Measurements from ENCODE around the gene TRANK1.
"Not testable (repeated sequence)": the region's sequence is repeated elsewhere in the genome, so short reads cannot be mapped to it uniquely, and the experiment has no call there.

Gene TRANK1

GRCh38 chr3:36956155-36956554, 11.3 kb upstream of the TRANK1 start:
- DNase-seq, result no peak

DNA sequence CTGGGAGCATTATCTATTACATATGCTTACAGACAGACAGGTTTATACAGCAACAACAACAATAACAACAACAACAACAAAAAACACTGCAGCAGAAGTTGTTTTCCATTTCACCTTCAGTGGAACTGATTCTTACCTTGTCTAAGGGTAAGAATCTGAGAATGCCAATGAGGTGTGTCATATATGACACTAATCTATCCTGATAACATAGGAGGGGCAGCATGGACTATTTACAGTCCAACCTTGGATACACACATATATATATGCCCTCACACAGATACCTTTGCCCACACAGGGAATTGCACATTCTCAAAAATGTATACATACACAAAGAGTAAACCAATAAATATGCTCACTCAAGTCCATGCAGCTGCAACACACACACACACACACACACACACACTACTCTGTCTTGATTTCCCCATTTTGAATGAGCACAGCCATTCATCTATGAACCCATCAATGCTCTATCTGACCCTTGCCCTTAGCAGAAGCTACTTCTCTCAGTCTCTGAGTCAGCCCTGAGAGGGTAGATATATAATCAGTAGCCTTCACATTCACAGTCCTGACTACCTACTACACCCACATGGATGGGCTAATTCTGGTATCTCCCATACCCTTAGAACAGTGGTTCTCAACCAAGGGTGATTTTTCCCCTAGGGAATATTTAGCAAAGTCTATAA, 9.7 kb upstream of the TRANK1 start:
- no peak for DNase-seq

- not testable (repeated sequence) for DNase-seq
Observed at GRCh38 chr3:36947814-36948213, 3.0 kb upstream of the TRANK1 start.

GRCh38 chr3:36945333-36945980, 603 bp upstream of the TRANK1 start:
- DNase-seq, result no peak

- DNase-seq, result no peak
Observed at GRCh38 chr3:36944012-36944640, 728 bp downstream of the TRANK1 start.

DNA sequence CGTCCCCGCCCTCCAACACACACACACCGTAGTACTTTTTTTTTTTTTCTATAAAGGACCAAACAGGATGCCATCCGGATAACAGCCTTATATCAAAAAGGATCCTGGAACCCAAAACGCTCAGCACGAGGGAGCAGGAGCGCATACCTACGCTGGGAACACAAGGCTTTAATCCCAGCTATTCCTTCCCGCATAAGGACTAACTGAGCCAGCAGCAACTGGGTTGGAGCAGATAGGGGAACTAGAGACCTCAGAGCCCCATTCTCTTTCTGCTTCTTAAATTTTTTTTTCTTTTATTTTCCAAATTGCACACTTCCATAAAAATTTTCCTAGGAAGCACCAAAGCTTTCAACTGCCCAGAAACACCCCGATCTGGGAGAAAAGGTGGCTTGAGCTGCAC, 1.3 kb downstream of the TRANK1 start:
- DNase-seq, result no peak

DNA sequence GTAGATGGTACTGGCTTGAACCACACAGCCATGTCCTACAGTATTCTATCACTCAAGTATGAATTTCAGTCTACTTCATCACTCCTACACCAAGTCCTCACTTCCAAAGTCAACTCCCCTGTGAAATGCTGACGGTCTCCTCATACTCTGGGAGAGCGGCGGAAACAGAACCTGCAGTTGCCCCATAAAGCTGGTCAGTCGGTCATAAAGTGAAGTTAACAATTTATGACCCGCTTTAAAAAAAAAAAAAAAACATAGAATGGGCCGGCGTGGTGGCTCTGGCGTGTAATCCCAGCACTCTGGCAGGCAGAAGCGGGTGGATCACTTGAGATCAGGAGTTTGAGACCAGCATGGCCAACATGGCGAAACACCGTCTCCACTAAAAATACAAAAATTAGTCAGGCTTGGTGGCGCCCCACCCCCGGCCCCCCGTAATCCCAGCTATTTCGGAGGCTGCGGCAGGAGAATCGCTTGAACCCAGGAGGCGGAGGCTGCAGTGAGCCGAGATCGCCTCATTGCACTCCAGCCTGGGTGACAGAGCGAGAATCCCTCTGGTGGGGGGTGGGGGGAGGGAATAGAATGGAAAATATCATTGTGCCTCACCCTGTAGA, 2.1 kb downstream of the TRANK1 start:
- DNase-seq, result no peak

DNA sequence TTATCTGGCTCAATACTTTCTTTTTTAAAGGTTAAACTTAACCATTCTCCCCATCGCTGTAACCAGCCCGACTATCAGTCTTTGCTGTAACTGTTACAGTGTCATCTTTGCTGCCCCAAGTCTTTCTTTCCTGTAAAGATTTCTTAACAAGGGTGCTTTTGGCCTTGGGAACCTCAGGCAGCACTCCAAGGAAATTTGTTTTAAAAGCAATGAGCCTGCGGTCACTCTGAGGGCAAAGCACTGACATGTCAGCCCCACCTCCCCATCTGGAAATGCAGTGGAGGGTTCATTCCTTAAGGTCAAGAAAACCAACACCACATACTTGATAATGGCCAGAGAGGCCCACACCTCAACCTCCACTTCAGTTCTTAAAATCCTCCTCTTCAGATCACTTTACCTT, 3.2 kb downstream of the TRANK1 start:
- DNase-seq, result no peak

- DNase-seq, result no peak
Observed at GRCh38 chr3:36941162-36941561, 3.7 kb downstream of the TRANK1 start.

GRCh38 chr3:36937492-36937891, 7.4 kb downstream of the TRANK1 start:
- no peak for DNase-seq

GRCh38 chr3:36933540-36934296, 11.1 kb downstream of the TRANK1 start:
- no peak for DNase-seq

- not testable (repeated sequence) for DNase-seq
Observed at GRCh38 chr3:36931424-36931823, 13.4 kb downstream of the TRANK1 start.

- no peak for DNase-seq
Observed at GRCh38 chr3:36928220-36928619, 16.6 kb downstream of the TRANK1 start.

- DNase-seq, result no peak
Observed at GRCh38 chr3:36926292-36926897, 18.5 kb downstream of the TRANK1 start.

DNA sequence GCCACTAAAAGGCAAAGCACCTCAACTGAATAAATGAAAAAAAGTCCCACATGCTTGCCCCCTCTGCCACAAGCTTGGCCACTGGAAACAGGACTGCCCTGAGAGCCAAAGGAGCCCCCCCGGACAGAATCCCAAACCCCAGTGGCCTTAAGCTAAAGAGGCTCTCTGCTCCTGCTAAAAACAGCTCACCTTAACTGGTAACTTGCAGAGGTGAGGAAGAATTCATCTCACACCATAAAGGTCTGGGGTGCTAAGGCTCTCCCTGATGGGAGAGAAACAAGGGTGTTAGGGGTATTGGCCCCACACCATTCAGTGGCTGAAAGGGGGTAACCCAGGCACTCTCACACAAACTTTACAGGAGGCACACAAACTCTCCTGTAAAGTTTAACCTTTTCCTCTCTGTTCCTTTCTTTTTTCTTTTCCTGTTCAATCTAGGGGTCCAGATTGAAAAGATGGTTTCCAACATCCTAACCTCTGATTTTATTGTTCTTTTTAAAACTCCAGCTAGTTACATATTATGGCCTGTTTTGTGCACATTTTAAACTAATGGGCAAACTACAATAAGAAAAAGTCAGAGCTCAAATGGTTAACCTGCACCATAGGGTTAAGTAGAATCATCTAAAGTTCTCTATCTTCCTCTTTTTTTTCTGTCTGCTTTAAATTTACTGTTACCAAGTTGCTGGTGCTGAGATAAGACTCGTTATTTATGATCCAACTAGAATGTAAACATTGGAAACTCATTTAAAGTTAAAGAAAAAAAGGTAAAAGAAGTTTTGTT, 19.9 kb downstream of the TRANK1 start:
- no peak for DNase-seq

- no peak for DNase-seq
Observed at GRCh38 chr3:36923981-36924743, 20.7 kb downstream of the TRANK1 start.

GRCh38 chr3:36923523-36923943, 21.3 kb downstream of the TRANK1 start:
- DNase-seq, result no peak

GRCh38 chr3:36920884-36921567, 23.8 kb downstream of the TRANK1 start:
- no peak for DNase-seq

GRCh38 chr3:36919439-36920160, 25.3 kb downstream of the TRANK1 start:
- DNase-seq, result no peak

- DNase-seq, result no peak
Observed at GRCh38 chr3:36918050-36918449, 26.8 kb downstream of the TRANK1 start.

Measured in CD4-positive, alpha-beta T cell treated with Interferon gamma for 1 hour (primary cell).